T47D (cell line): Measurements from ENCODE around the gene CHURC1.
A peak's percentile ranks its signal among the peaks of the same experiment; 100 is the strongest.

Experiments used
- DNase-seq, 2 experiments: peaks; one replicate each; pipeline versions ENCODE4 v3.0.0 to v3.0.0-alpha.2; 2011 to 2012; ENCODE audit warnings: low read depth in 1 of 2, low spot score in 1 of 2
- JUND ChIP-seq: IDR thresholded peaks from 2 replicates; pipeline ENCODE4 v1.6.1; 2012; ENCODE audit warnings: low read depth
- in situ Hi-C: cut with HindIII; loops from 2 replicates; pipeline ENCODE4 v1.10.0; 2016; ENCODE audit warnings: low sequenced_read_pairs, low pct_unique_long_range_greater_than_20kb

The CHURC1 gene

DNA sequence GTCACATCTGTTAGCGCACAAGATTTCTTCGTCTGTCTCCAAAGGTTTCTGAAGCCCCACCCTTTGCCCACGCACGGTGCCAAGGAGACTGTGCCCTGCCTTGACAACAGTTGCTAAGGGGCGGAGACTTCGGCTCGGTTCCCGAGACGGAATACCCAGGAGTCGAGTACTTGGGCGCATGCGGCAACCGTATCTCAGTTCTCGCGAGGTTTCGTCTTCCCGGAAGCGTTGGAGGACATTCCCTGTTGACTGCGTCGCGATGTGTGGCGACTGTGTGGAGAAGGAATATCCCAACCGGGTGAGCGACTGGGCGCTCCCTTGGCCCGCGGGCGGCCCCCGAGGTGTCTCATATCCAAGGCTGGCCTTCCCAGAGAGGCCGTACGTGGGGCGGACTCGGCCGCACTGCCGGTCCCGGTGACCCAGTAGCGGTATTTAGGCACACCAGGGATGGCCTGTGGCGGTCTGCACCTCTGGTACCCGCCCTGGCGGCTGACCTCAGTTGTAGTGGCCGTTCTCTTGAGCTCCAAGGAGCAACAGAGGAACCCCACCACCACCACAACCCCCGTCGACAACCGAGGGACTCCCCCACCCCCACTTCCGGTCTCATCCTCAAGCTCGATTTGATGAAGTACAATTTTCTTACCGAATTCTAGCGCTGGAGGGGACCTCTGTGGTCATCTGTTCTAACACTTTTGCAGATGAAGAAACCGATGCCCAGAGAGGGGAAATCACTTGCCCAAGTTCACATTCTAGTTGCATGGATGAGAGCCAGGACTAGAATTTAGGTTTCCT lies at the start of gene CHURC1:
Gene CHURC1, plus strand, starts transcription at position 219 of the 792 bp plus-strand sequence. Its CDS starts 41 bp downstream, at position 260.
- TF ChIP-seq JUND, result no peak
- in situ Hi-C loops, result no loop called here
- peak; percentile 96 to 100 for DNase-seq

DNA sequence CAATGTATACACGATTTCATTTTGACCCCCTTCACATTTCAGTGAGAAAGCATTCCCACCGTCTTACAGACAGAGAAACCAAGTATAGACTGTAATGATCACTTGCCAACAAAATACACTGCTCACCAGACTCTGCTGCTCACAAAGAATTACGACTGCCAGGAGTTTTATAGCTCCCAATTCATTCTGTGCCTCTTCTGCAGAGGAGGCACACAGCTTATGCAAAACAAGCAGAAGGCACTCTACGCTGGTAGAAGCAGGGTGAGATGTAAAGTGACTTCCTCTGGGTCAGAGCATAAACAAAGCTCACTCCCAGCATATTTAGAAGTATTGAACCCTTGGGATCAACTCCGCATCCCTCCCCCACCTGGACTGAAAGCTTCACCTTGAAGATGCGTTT lies 49.1 kb upstream of the CHURC1 start:
- TF ChIP-seq JUND, result no peak
- no peak for DNase-seq
- in situ Hi-C loops, result no loop called here

DNA sequence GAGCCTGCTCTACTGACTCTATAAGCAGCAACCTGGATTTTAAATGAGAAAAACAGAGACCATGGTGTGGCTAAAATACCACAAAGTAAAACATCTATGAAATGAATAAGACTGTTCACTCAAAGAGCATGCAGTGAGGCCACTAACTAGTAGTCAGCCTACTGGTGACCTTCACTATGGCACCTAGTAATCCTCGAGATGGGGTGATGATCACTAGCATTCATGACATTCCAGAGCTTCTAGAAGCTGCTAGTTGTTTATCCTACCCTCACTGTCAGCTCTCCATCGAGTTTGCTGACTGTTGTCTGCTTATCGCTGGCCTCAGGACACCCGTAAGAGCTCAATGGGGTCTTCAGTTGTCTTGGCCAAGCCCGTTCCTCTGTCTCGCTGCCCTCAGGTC lies 48.3 kb upstream of the CHURC1 start:
- in situ Hi-C loops, result no loop called here
- no peak for TF ChIP-seq JUND
- no peak for DNase-seq

DNA sequence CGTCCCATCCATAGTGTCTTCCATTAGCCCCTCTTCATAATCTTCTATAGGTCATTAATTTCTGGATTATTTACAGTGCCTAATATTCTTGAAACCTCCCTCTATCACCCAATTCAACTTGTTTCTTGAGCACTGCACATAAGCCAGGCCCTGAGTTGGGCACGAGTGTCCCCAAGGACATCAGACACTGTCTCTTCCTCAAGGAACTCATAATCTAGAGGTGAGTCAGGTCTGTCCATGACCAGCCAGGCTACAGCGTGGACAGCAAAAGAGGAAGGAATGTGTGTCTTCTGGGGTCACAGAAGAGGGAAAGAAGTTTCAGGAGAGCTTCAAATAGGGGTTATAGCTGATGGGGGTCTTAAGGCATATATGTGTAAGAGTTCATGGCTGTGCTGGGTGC lies 47.1 kb upstream of the CHURC1 start:
- in situ Hi-C loops, result no loop called here
- no peak for DNase-seq
- TF ChIP-seq JUND, result no peak

DNA sequence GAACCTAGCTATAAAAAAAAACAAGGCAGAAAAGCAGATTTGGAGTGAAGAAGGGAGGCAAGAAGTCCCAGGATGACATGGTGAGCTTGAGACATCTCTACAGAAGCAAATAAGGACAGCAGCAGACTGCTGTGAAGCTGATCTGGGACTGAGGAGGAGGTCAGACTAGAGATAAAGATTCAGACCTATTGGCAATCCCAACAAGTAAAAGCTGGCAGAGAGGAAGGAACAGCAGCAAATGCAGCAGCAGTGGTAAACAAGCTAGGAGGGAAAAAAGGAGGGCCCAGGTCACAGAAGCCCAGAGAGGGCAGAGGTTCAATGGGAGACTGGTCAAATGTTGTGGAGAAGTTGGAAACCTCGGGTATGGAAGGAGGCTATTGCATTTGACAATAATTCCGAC lies 45.9 kb upstream of the CHURC1 start:
- in situ Hi-C loops, result no loop called here
- no peak for DNase-seq

DNA sequence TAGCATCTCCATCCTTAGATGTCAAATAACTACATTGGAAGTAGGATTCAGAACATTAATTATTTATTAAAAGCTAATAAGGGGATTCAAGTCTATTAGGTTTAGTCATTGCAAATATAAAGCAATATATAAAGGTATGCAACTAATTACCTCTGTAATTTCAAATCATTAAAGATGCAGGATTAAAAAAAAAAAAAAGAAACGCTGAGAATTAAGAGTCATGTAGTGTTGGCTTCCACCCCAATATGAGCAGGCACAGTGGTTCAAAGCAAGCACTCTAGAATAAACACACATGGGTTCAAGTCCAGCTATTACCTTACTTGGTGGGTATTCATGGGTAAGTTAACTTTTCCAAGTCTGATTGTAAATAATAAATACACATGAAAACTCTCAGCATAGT lies 45.4 kb upstream of the CHURC1 start:
- no peak for TF ChIP-seq JUND
- in situ Hi-C loops, result no loop called here
- DNase-seq, result no peak

More for the DNA sequence above, 45.9 kb upstream of the CHURC1 start:
- no peak for TF ChIP-seq JUND

DNA sequence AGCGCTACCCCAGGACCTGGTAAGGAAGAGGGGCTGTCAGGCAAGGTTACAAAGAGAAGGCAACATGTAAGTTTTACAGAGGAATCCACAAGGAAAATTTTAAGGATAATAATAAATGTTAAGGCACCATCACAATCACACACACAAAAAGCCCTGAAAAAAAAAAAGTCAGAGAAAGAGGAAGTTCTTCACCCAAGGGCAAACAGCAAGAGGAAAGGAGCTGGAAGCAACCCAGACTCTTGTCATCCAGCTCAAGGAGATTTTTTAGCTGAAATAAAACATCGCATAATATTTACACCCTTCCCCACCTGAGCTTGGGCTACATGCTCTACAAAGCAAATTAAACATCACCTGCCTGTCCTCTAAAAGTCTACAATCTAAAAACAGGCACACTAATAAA lies 44.1 kb upstream of the CHURC1 start:
- DNase-seq, result no peak
- in situ Hi-C loops, result no loop called here
- no peak for TF ChIP-seq JUND

DNA sequence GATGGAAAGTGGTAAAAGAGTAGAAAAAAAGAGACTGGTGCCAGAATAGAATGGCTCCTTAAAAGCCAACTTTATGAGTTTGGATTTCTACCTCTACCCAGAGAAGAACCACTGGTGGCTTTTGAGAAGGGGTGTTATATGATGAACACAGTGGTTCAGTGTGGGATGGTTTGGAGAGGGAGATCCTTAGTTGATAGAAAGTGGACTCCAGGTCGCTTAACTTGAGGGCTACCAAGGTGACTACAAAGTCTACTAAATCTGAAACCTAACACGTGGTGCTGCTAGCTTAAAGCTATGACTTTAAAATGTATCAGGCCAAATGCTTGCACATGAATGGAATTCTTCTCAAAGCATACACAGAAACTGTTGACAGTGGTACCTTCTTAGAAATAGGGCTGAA lies 42.9 kb upstream of the CHURC1 start:
- no peak for TF ChIP-seq JUND
- no peak for DNase-seq
- in situ Hi-C loops, result no loop called here

DNA sequence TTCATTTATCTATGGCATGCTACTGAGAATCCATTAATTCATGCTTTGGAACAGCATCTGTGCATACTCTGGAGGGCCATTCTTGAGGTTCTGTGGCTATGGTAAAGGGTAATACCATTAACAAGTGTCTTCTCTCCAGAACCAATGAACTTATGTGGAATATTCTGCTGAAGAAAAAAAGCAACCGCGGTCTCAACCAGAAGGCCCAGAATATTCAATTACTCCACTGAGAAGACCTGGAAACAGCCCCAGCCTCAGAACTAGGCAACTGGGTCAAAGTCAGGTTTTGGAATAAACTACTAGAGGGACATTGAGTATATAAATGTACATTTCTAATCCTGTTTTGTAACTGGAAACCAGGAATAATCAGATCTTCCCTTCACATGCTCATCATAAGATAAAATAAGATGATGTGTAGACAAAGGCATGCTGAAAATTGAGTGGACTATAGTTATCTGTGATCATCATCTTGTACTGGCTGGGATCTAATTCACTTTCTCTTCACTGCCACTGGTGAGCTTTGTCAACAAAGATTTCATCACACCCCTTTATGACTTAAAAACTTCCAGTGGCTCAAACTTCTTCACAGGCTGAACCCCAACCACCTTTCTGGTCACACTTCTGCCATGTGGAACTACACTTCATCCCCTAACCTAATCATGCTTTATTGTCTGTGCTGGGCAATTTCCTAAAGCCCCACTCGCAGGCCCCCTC lies 40.6 kb upstream of the CHURC1 start:
- in situ Hi-C loops, result no loop called here
- TF ChIP-seq JUND, result no peak
- DNase-seq, result no peak

DNA sequence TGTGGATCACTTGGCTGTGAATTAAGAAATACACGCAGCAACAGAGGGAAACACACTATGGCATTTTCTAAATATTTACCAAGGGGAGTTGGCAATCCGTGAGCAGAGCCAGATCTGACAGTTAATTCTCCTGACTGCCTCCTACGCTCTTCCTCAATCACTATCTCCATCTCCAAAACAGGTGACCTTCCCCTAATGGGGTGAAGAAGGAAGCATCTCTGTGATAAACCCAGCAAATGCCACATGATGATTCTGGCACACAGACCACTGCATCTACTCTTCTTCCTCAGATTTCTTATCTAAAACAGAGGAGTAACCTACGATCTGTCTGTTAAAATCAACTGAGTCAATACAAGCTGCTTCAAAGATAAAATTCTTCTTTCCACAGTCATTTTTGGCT lies 38.9 kb upstream of the CHURC1 start:
- in situ Hi-C loops, result no loop called here
- no peak for TF ChIP-seq JUND
- DNase-seq, result no peak

DNA sequence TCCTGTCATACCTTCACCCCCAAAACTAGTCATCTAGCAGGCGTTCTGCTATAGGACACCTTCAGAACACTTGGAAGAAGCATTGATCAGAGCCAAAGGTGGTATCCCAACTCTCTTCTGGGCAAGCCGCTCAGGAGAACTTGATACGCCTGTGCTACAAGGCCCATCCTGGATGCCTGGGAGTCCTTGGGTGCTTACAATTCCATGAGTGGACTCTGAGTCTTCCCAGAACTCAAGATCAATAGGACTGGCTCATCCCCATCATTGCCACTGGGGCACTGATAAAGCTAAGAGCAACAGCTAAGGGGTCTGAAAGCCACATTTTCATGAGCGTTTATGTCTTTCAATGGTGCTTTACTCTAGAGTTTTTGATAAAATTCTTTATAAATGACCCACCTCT lies 36.4 kb upstream of the CHURC1 start:
- no peak for TF ChIP-seq JUND
- in situ Hi-C loops, result no loop called here
- no peak for DNase-seq

DNA sequence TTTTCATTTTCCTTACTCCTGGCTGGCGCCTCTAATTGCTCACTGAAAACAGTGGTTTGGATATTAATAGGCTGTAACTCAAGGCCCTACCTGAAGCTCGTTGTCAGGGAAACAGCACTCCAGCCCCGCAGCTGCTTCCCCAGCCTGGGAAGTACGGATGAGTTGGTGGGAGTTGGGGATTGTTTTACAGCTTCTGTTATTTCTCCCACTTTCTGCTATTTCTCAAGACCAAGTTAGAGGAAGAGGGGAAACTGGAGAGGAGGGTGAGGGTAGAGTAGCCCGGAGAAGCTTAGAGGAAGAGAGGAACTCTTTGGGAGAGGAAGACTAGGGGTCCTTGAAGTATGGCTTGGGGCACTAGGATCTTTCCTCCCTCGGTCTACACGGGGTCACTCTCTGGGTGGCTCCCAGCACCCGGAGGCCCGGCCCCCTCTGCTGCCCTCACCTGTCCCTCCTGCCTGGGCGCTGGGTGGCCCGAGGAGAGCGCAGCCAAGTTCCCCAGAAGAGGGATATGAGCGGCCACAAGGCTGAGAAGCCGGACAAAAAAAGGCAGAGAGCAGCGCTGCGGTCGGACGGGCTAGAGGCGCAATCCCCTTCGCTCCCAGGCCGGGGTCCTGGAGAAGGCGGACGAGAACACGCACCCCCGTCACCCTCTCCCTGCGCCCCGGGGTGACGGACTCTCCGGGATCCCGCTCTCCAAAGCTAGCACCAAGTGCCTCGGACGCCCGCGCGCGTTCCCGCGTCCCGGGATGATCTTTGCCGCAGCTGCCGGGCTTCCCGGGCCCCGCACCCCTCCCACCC lies 35.2 kb upstream of the CHURC1 start:
- no peak for TF ChIP-seq JUND
- in situ Hi-C loops, result no loop called here
- no peak for DNase-seq

DNA sequence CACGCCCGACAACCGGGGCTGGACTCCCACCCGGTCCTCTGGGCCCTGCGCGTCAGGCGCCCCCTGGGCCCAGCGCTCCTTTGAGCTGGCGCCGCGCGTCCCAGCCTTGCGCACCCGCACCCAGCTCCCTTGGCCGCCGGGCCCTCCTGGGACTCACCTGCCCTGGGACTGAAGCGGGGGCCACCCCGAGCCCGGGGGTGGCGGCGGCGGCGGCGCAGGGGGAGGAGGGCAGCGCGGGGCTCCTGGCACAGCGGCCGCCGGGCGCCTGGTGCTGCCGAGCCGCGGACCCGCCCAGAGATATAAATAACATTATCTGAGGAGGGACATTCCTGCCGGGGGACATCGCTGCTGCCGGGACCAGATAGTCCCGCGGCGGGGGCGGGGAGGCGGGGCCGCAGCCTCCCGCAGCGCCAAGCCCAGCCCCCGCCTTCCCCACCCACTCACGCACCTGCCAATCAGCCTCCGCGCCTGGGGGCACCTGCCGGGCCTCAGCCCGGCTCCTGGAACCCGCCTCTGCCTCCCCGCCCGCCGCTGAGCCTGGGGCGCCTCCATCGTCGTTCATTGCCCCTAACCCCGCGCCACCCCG lies 34.5 kb upstream of the CHURC1 start, which contains the start of gene SPTB:
Gene SPTB, minus strand, starts transcription at position 273 of the 586 bp plus-strand sequence. CDS start 56,813 bp downstream, outside the sequence.
- peak; percentile 36 to 54 for DNase-seq
- no peak for TF ChIP-seq JUND
- in situ Hi-C loops, result no loop called here
